GM18526 (cell line): Measurements from ENCODE around the gene SP110.

ENCODE experiments used
- POLR2A ChIP-seq: IDR thresholded peaks from 3 replicates; pipeline ENCODE4 v1.6.1; 2011; ENCODE audit not compliant: insufficient read length; ENCODE audit errors: extremely low read depth

Gene SP110

GRCh38 chr2:230156782-230157699, 62.7 kb downstream of the SP110 start:
- no peak for TF ChIP-seq POLR2A

- no peak for TF ChIP-seq POLR2A
Observed at GRCh38 chr2:230155359-230155758, 64.4 kb downstream of the SP110 start.

- no peak for TF ChIP-seq POLR2A
Observed at GRCh38 chr2:230153390-230153976, 66.3 kb downstream of the SP110 start.

GRCh38 chr2:230152334-230152733, 67.5 kb downstream of the SP110 start:
- no peak for TF ChIP-seq POLR2A

GRCh38 chr2:230144355-230144754, 75.4 kb downstream of the SP110 start:
- TF ChIP-seq POLR2A: no peak

- no peak for TF ChIP-seq POLR2A
Observed at GRCh38 chr2:230140667-230141066, 79.1 kb downstream of the SP110 start.

DNA sequence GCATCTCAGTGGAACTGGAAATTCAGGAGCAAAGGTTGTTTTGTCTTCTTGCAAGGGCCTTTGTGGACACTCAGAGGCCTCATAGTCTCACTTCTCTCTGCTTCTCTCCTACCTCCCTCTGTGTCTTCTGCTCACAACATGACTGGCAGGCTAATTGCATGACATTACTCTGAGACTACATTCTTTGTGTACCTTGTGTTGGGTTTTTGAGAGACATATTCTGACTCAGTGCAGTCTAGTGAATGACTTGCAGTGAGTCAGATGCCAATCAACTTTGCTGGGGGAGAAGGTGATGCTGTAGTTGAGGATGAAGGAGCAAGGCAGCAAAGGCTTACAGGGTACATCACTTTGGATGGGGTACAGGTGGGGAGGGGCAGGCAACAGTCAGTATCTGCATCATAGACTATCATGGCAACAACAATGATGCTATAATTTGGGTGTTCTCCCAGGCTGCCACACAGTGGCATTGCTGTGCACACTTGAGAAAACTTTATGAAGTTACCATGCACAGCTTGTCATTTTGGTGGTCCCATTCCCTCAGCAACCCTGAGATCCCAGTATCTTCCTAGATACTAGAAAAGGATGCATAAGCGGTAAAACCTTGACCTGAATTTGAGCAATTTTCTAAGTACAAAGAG, 81.8 kb downstream of the SP110 start:
- TF ChIP-seq POLR2A: no peak

GRCh38 chr2:230135130-230135525, 84.7 kb downstream of the SP110 start:
- no peak for TF ChIP-seq POLR2A

DNA sequence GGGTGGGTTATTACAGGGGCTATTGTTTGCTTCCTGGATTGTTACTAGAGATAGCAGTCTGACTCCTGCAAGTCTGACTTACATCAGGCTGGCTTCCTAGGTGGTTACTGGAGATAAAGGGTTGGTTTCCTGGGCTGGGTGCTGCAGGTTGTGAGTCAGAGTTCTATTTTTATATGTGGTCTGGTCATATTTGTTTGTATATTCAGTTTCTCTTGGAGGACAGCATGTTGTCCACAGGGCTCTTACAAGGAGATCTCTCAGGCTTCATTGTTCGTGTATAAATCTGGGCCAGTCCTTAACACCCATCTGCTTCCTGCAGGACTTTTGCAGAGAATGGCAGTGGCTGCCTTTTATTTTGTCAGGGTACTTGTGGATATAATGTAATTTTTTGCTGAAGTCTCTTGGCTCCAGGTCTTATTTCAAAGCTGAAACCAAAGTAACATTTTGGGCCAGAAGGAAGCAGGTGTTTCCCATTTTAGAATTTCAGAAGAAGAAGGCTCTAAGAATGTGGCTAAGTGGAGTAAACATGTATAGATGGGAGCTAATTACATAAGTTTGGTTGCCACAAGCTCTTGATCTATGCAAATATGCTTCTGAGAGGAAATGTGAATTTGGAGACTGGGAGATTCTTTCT, 85.2 kb downstream of the SP110 start:
- TF ChIP-seq POLR2A: no peak

GRCh38 chr2:230131366-230131765, 88.4 kb downstream of the SP110 start:
- TF ChIP-seq POLR2A: no peak

DNA sequence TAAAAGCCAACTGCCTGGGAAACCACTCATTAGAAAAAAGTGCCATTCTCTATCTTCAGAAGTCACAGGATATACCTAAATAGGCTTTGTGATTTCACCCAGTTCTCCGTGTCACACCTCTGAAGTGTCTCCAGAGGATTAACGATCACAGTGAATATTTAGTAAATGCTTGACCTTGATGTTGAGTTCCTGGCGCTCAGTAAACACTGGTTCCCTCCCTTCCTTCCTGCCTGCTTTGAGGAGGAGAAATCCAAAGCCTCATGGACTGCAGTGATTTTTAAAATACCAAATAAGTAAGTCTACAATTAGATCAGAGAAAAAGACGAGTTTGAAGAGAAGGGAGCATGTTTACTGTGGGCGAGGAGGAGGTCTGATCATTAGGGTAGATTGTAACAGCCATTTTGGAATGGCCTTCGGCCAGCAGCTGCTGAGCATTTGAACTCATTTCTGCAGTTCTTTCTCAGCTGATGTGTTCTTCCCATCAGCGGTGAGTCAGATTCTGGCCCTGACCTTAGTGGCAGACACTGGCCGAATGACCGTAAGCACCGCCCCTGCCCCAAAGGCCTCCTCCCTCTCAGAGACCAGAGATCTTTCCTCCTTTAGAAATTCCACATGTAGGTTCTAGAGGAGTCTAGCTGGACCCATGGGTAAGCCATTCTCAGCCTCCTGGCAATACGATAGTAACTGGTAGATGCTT, 89.0 kb downstream of the SP110 start:
- TF ChIP-seq POLR2A: no peak

DNA sequence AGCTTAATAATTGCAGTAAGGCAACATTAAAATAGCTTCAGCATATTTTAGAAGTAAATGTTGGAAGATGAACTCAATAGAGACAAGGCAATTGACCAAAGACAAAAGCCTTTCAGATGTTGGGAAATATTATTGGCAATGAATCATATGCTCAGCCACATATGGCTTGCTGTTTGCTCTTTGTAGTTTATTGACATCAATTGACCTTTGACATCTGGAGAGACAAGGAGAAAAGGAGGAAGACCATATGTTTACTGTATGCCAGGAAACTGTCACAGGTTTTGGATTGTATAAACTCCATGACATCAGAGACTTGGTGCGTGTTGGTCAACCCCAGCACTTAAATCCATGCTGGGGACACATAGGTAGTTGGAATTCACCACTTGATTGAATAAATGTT, 90.4 kb downstream of the SP110 start:
- no peak for TF ChIP-seq POLR2A

DNA sequence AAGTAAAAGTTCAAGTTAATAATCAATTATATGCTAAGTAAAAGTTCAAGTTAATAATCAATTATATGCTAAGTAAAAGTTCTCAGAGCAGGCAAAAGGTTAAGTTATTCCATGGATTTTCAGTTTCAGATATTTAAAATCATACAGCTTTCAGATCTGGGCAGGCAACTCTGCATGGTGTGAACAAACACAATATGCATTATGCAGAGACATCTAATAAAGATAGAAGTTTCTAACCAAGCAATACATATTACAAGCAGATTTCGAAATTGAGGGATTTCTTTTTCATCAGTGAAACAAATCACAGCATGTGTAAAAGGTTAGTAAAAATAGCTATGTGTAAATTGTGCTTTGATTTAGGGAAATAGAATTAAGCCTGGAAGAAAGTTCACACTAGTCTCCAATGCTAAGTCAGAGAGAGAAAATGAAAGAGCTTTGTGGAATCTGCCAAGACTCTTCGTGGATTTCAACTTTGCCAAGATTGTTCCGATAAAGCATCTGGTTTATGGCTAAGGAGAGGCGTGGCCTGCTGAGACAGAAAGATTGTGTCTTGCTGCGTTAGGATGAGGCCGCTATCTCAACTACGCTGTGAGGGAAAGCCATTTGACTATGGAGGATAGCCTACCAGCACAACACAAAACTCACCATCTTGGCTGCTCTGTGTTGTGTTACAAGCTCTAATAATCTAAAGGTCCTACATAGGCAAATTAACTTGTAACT, 91.0 kb downstream of the SP110 start:
- no peak for TF ChIP-seq POLR2A

- TF ChIP-seq POLR2A: no peak
Observed at GRCh38 chr2:230127195-230127594, 92.6 kb downstream of the SP110 start.

GRCh38 chr2:230124757-230125431, 94.9 kb downstream of the SP110 start:
- TF ChIP-seq POLR2A: no peak
